H9 (cell line): Measurements from ENCODE around the gene PTPRF. TPM values are rescaled to one million over a fixed set of nuclear protein-coding genes. Genes with fewer than 3 reads are reported as not detected.

Experiments
- DNase-seq: peaks from one replicate; pipeline ENCODE4 v3.0.0-alpha.2; 2017
- H2AFZ ChIP-seq: one replicate; pipeline ENCODE4 v1.6.1; 2013; ENCODE audit warnings: mild to moderate bottlenecking, low read length, control low read depth, moderate library complexity
- H2AK5ac ChIP-seq: 2 replicates; pipeline ENCODE4 v1.6.1; 2013; ENCODE audit warnings: low read length, control low read depth, mixed read lengths; ENCODE audit not compliant: insufficient read length
- H2BK120ac ChIP-seq: one replicate; pipeline ENCODE4 v1.6.1; 2013; ENCODE audit warnings: low read depth, mild to moderate bottlenecking, low read length, control low read depth, inconsistent platforms; ENCODE audit not compliant: poor library complexity, severe bottlenecking
- H2BK12ac ChIP-seq: 2 replicates; pipeline ENCODE4 v1.6.1; 2013; ENCODE audit warnings: low read length, control low read depth, mixed read lengths, low read depth; ENCODE audit not compliant: insufficient read length
- H2BK15ac ChIP-seq: 2 replicates; pipeline ENCODE4 v1.6.1; 2013; ENCODE audit warnings: low read depth, low read length, control low read depth
- H2BK20ac ChIP-seq: one replicate; pipeline ENCODE4 v1.6.1; 2013; ENCODE audit warnings: low read depth, mild to moderate bottlenecking, low read length, control low read depth, inconsistent platforms; ENCODE audit not compliant: poor library complexity, severe bottlenecking
- H2BK5ac ChIP-seq: 2 replicates; pipeline ENCODE4 v1.6.1; 2013; ENCODE audit warnings: low read length, control low read depth, mixed read lengths; ENCODE audit not compliant: insufficient read length
- H3K14ac ChIP-seq: 2 replicates; pipeline ENCODE4 v1.6.1; 2013; ENCODE audit warnings: low read length, control low read depth; ENCODE audit not compliant: insufficient read depth
- H3K18ac ChIP-seq: 2 replicates; pipeline ENCODE4 v1.6.1; 2013; ENCODE audit warnings: low read depth, mild to moderate bottlenecking, mixed read lengths, low read length, control low read depth; ENCODE audit not compliant: insufficient read length
- H3K23ac ChIP-seq: 2 replicates; pipeline ENCODE4 v1.6.1; 2013; ENCODE audit warnings: low read length, control low read depth, mixed read lengths, low read depth; ENCODE audit not compliant: insufficient read length
- H3K23me2 ChIP-seq: 2 replicates; pipeline ENCODE4 v1.6.1; 2013; ENCODE audit warnings: low read depth, mild to moderate bottlenecking, mixed read lengths, low read length, control low read depth; ENCODE audit not compliant: insufficient read length, poor library complexity, severe bottlenecking
- H3K27ac ChIP-seq: 2 replicates; pipeline ENCODE4 v1.5.1; 2013; ENCODE audit warnings: low read length, control low read depth, mixed read lengths, low read depth; ENCODE audit not compliant: insufficient read length
- H3K27me3 ChIP-seq: 2 replicates; pipeline ENCODE4 v1.6.1; 2013; ENCODE audit warnings: low read length, control low read depth, inconsistent platforms; ENCODE audit not compliant: insufficient read depth
- H3K4ac ChIP-seq: 2 replicates; pipeline ENCODE4 v1.6.1; 2013; ENCODE audit warnings: low read depth, mild to moderate bottlenecking, control low read depth, inconsistent platforms, low read length, moderate library complexity
- H3K4me1 ChIP-seq: 2 replicates; pipeline ENCODE4 v1.6.1; 2013; ENCODE audit warnings: low read length, control low read depth, inconsistent platforms; ENCODE audit not compliant: insufficient read depth
- H3K4me2 ChIP-seq: 2 replicates; pipeline ENCODE4 v1.6.1; 2013; ENCODE audit warnings: low read length, control low read depth, mixed read lengths; ENCODE audit not compliant: insufficient read length, insufficient read depth
- H3K56ac ChIP-seq: 2 replicates; pipeline ENCODE4 v1.6.1; 2013; ENCODE audit warnings: low read depth, mild to moderate bottlenecking, mixed read lengths, low read length, control low read depth; ENCODE audit not compliant: insufficient read length
- H3K79me1 ChIP-seq: 2 replicates; pipeline ENCODE4 v1.6.1; 2013; ENCODE audit warnings: low read depth, mild to moderate bottlenecking, moderate library complexity, low read length, control low read depth, inconsistent platforms; ENCODE audit not compliant: insufficient read depth, poor library complexity, severe bottlenecking
- H3K79me2 ChIP-seq: 2 replicates; pipeline ENCODE4 v1.6.1; 2013; ENCODE audit warnings: low read length, control low read depth, inconsistent platforms; ENCODE audit not compliant: insufficient read depth
- H3K9ac ChIP-seq: 2 replicates; pipeline ENCODE4 v1.6.1; 2013; ENCODE audit warnings: low read length, control low read depth, mixed read lengths; ENCODE audit not compliant: insufficient read length; ENCODE audit errors: extremely low read depth
- H3K9me3 ChIP-seq: one replicate; pipeline ENCODE4 v1.6.1; 2013; ENCODE audit warnings: low read depth, low read length, inconsistent platforms; ENCODE audit not compliant: control insufficient read depth
- H3T11ph ChIP-seq: one replicate; pipeline ENCODE4 v1.6.1; 2013; ENCODE audit warnings: mild to moderate bottlenecking, low read length, control low read depth, inconsistent platforms
- H4K20me1 ChIP-seq: one replicate; pipeline ENCODE4 v1.6.1; 2013; ENCODE audit not compliant: control insufficient read depth, insufficient read length, insufficient read depth
- H4K5ac ChIP-seq: 2 replicates; pipeline ENCODE4 v1.6.1; 2013; ENCODE audit warnings: low read depth, mild to moderate bottlenecking, mixed read lengths, low read length, control low read depth; ENCODE audit not compliant: insufficient read length
- H4K8ac ChIP-seq: replicated peaks from 2 replicates; pipeline ENCODE4 v1.6.1; 2013; ENCODE audit warnings: low read length, control low read depth, mixed read lengths, low read depth; ENCODE audit not compliant: insufficient read length
- H4K91ac ChIP-seq: 2 replicates; pipeline ENCODE4 v1.6.1; 2013; ENCODE audit warnings: low read depth, mild to moderate bottlenecking, moderate library complexity, mixed read lengths, low read length, control low read depth; ENCODE audit not compliant: insufficient read length
- H3K27ac Mint-ChIP-seq, 3 experiments: 2 replicates in 2 of 3; 3 replicates in 1 of 3; pipeline ENCODE4 v1.8.0; 2020 to 2021; ENCODE audit warnings: mixed read lengths in 3 of 3, mild to moderate bottlenecking in 1 of 3, moderate library complexity in 1 of 3
- H3K27me3 Mint-ChIP-seq: 2 replicates; pipeline ENCODE4 v1.8.0; 2021; ENCODE audit warnings: low read depth, mild to moderate bottlenecking, moderate library complexity, mixed read lengths
- H3K36me3 Mint-ChIP-seq, 3 experiments: 2 replicates in 2 of 3; 3 replicates in 1 of 3; pipeline ENCODE4 v1.8.0; 2020 to 2021; ENCODE audit warnings: low read depth in 3 of 3, mixed read lengths in 3 of 3; ENCODE audit not compliant: insufficient read depth in 1 of 3
- H3K4me1 Mint-ChIP-seq, 2 experiments: 2 replicates each; pipeline ENCODE4 v1.8.0; 2020; ENCODE audit warnings: mixed read lengths in 2 of 2
- H3K4me3 Mint-ChIP-seq, 2 experiments: 2 replicates in 1 of 2; 3 replicates in 1 of 2; pipeline ENCODE4 v1.8.0; 2020 to 2021; ENCODE audit warnings: mild to moderate bottlenecking in 2 of 2, mixed read lengths in 2 of 2, moderate library complexity in 1 of 2
- H3K9me3 Mint-ChIP-seq, 2 experiments: 2 replicates in 1 of 2; 3 replicates in 1 of 2; pipeline ENCODE4 v1.8.0; 2020; ENCODE audit warnings: mild to moderate bottlenecking in 2 of 2, mixed read lengths in 2 of 2, moderate library complexity in 1 of 2
- WGBS: extraction: QIAGEN DNeasy Blood & Tissue Kit; methylation state at CpG from one replicate; pipeline ENCODE4 v1.1.7; 2013; ENCODE audit warnings: missing lambda C conversion rate, low lambda C conversion rate, mixed read lengths; ENCODE audit not compliant: insufficient read length; ENCODE audit errors: extremely low coverage; 5-methylcytosine and 5-hydroxymethylcytosine counted together
- total RNA-seq: library from RNA; stranded (reverse); gene quantifications from 2 replicates; pipeline ENCODE4 v1.2.1, GENCODE V29; 2021
- TF ChIP-seq, protein P1 (sequence below): fragments of 200-600 bp; sonication (generic); conservative IDR thresholded peaks from 3 replicates; pipeline ENCODE4 v1.8.0; 2021; ENCODE audit warnings: antibody characterized with exemption, mild to moderate bottlenecking

The PTPRF gene
- total RNA-seq, 1 experiment from 2014 or later: 193 TPM

DNA sequence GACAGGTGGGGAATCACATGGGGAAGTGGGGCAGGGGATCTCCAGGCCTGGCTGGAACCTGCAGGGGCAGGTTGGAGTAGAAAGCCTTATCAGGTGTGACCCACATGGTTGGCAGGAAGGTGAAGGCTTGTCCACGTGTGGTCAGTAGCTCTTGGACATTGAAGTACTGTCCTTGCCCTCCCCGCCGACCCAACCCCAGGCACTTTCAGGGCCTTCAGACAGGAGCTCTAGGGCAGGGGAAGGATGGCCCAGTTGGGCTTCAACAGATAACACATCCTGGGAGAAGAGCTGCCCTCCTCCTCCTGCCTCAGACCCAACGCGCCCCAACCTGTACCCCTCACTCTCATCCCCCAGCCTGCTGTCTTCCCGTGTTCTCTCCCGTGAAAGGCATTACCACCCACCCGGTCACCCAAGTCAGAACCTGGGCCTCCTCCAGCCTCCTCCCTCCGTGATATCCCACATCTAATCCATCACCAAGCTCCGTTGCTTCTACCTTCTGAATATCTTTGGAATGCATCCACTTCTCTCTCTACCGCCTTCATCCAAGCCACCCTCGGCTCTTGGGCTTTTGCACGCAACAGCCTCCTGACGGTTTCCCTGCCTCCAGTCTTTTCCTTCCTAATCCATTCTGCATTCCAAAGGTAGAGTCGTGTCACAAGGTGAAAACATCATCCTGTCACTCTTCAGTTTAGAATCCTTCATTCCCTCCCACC lies 15.9 kb downstream of the PTPRF start:
- Histone ChIP-seq H3K9ac (no peak overlapping the region), H4K20me1 (no peaks in the 10 kb centered on the region), H2BK12ac (no peak overlapping the region), H3K4me1 (no peaks in the 10 kb centered on the region; the same call in 1 of the 2 replicates), H3K4me2 (no peak overlapping the region), H3K56ac (no peak overlapping the region), H2BK15ac (no peak overlapping the region), H3K9me3 (no peaks in the 10 kb centered on the region), H3K79me1 (peaks cover 3% of the 10 kb centered on the region), H2AFZ (no peak overlapping the region), H4K91ac (no peak overlapping the region), H2BK5ac (no peak overlapping the region), H4K5ac (no peak overlapping the region), H3K27me3 (no peaks in the 10 kb centered on the region), H2BK120ac (no peak overlapping the region), H3K14ac (no peak overlapping the region), H3K23ac (no peak overlapping the region), H3K27ac (no peak overlapping the region), H3T11ph (no peak overlapping the region), H3K18ac (no peak overlapping the region), H4K8ac (no peak overlapping the region), H2AK5ac (no peak overlapping the region), H2BK20ac (no peak overlapping the region), H3K23me2 (no peaks in the 10 kb centered on the region), H3K79me2 (no peaks in the 10 kb centered on the region; the same call in 1 of the 2 replicates), H3K4ac (no peak overlapping the region)
- TF ChIP-seq, protein P1, sequence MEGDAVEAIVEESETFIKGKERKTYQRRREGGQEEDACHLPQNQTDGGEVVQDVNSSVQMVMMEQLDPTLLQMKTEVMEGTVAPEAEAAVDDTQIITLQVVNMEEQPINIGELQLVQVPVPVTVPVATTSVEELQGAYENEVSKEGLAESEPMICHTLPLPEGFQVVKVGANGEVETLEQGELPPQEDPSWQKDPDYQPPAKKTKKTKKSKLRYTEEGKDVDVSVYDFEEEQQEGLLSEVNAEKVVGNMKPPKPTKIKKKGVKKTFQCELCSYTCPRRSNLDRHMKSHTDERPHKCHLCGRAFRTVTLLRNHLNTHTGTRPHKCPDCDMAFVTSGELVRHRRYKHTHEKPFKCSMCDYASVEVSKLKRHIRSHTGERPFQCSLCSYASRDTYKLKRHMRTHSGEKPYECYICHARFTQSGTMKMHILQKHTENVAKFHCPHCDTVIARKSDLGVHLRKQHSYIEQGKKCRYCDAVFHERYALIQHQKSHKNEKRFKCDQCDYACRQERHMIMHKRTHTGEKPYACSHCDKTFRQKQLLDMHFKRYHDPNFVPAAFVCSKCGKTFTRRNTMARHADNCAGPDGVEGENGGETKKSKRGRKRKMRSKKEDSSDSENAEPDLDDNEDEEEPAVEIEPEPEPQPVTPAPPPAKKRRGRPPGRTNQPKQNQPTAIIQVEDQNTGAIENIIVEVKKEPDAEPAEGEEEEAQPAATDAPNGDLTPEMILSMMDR: no peak
- Mint-ChIP-seq H3K9me3 (no peaks in the 10 kb centered on the region; a peak in 1 of 5 replicates), H3K4me3 (peak overlapping the region; percentile 32 to 68; a peak in 3 of 5 replicates), H3K27me3 (no peaks in the 10 kb centered on the region), H3K36me3 (peaks cover 7 to 41% (median 18%) of the 10 kb centered on the region in 3 experiments; a peak in 6 of 7 replicates), H3K4me1 (peaks cover 69 to 73% of the 10 kb centered on the region in 2 experiments), H3K27ac (peak overlapping the region; percentile 78 to 95 (median 90); a peak in 6 of 7 replicates)
- no CpG with 5 or more reads among the region's 15 CpGs for WGBS
- no peak for DNase-seq
